Measurements from ENCODE around the gene ANAPC5. TPM values are rescaled to one million over a fixed set of nuclear protein-coding genes. Genes with fewer than 3 reads are reported as not detected.

The ANAPC5 gene
- total RNA-seq, 4 donors from 2014 or later: 79.7 to 243 (median 107) TPM

- H3K27ac ChIP-seq: peak overlapping the region; percentile 93 to 94
- no peaks in the 10 kb centered on the region for H3K36me3 ChIP-seq
- no peaks in the 10 kb centered on the region for H3K27me3 ChIP-seq
- TF ChIP-seq, protein P1, sequence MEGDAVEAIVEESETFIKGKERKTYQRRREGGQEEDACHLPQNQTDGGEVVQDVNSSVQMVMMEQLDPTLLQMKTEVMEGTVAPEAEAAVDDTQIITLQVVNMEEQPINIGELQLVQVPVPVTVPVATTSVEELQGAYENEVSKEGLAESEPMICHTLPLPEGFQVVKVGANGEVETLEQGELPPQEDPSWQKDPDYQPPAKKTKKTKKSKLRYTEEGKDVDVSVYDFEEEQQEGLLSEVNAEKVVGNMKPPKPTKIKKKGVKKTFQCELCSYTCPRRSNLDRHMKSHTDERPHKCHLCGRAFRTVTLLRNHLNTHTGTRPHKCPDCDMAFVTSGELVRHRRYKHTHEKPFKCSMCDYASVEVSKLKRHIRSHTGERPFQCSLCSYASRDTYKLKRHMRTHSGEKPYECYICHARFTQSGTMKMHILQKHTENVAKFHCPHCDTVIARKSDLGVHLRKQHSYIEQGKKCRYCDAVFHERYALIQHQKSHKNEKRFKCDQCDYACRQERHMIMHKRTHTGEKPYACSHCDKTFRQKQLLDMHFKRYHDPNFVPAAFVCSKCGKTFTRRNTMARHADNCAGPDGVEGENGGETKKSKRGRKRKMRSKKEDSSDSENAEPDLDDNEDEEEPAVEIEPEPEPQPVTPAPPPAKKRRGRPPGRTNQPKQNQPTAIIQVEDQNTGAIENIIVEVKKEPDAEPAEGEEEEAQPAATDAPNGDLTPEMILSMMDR (IDR thresholded peaks at IDR 0.05): no peak
- no peak for TF ChIP-seq POLR2A (IDR thresholded peaks at IDR 0.05)
- intact Hi-C loops (cut with DNase I; ENCODE audit: low total_unique reads): no loop called here
- peak in 1 of 2 donors; percentile 27 for DNase-seq
- peaks cover 0 to 12% of the 10 kb centered on the region in 2 donors for H3K4me1 ChIP-seq
- peak overlapping the region; percentile 59 to 82 for H3K4me3 ChIP-seq
- no peaks in the 10 kb centered on the region for H3K9me3 ChIP-seq
These were observed 54.7 kb downstream of the ANAPC5 start for GRCh38 chr12:121297435-121297991.

- Histone ChIP-seq H3K4me1 (peaks cover 0 to 12% of the 10 kb centered on the region in 2 donors), H3K9me3 (no peaks in the 10 kb centered on the region), H3K27me3 (no peaks in the 10 kb centered on the region), H3K36me3 (no peaks in the 10 kb centered on the region), H3K27ac (peak within 1 kb of the TSS; percentile 93 to 94), H3K4me3 (peak within 1 kb of the TSS; percentile 82 to 99)
- TF ChIP-seq, protein P1 (IDR thresholded peaks at IDR 0.05): peak in 2 of 4 experiments; percentile 12 to 43
- TF ChIP-seq POLR2A (IDR thresholded peaks at IDR 0.05): peak; percentile 10 to 70
- DNase-seq: peak; percentile 71 to 88
- intact Hi-C loops (cut with DNase I; ENCODE audit: low total_unique reads): no loop called here
These were observed 55.4 kb downstream of the ANAPC5 start, which contains the start of gene CAMKK2 for GRCh38 chr12:121296618-121297434. CAMKK2 (minus strand) TSS chr12:121296709; CDS start chr12:121274526, 22,183 bp downstream.

GRCh38 chr12:121295746-121296617 lies 56.2 kb downstream of the ANAPC5 start:
- intact Hi-C loops (cut with DNase I; ENCODE audit: low total_unique reads): no loop called here
- Histone ChIP-seq H3K27me3 (no peaks in the 10 kb centered on the region), H3K27ac (peak overlapping the region; percentile 83 to 94), H3K4me1 (peaks cover 0 to 12% of the 10 kb centered on the region in 2 donors), H3K4me3 (peak overlapping the region; percentile 72 to 99), H3K9me3 (no peaks in the 10 kb centered on the region), H3K36me3 (no peaks in the 10 kb centered on the region)
- DNase-seq: no peak
- TF ChIP-seq POLR2A (IDR thresholded peaks at IDR 0.05): no peak
- TF ChIP-seq, protein P1 (IDR thresholded peaks at IDR 0.05): no peak

DNA sequence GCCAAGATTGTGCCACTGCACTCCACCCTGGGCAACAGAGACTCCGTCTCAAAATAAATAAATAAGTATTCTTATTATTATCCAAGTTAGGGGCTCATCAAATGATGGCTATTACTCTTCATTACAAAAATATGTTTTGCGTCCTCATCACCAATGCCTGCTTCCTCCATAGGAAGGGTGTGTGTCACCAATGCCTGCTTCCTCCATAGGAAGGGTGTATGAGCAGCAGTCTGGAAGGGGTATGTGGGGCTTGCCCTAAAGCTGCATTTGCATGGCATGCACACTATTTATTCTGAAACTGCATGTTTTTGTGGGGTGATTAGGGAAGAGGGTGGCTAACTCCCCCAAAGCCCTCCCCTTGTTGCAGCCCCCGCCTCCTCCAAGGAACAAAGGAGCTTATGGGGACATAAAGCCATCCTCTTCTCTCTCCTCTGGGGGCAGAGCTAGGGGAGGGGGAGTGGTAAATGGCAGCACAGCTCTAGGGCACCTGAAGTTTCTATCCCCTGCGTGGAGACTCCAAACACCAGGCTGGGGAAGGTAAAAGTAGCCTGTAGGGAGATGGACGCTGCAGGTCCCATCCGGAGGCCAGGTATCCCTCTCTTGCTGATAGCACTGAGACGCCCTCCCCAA lies 57.0 kb downstream of the ANAPC5 start:
- TF ChIP-seq, protein P1 (IDR thresholded peaks at IDR 0.05): no peak
- no peak for TF ChIP-seq POLR2A (IDR thresholded peaks at IDR 0.05)
- peak overlapping the region; percentile 72 to 99 for H3K4me3 ChIP-seq
- H3K4me1 ChIP-seq: peaks cover 0 to 12% of the 10 kb centered on the region in 2 donors
- intact Hi-C loops (cut with DNase I; ENCODE audit: low total_unique reads): no loop called here
- H3K36me3 ChIP-seq: no peaks in the 10 kb centered on the region
- H3K27me3 ChIP-seq: no peaks in the 10 kb centered on the region
- H3K9me3 ChIP-seq: no peaks in the 10 kb centered on the region
- H3K27ac ChIP-seq: peak overlapping the region; percentile 83 to 94
- no peak for DNase-seq

Data from uterus (tissue), 4 donors.